ENCODE results near the gene RAD18. TPM values are rescaled to one million over a fixed set of nuclear protein-coding genes. Genes with fewer than 3 reads are reported as not detected.

RAD18 gene
- total RNA-seq, 4 donors from 2014 or later = 5.3 to 17.6 (median 11.6) TPM

- DNase-seq = no peak
- no peaks in the 10 kb centered on the region for H3K4me1 ChIP-seq
- H3K4me3 ChIP-seq = no peak overlapping the region
- no peaks in the 10 kb centered on the region for H3K27me3 ChIP-seq
- no peaks in the 10 kb centered on the region for H3K9me3 ChIP-seq
- TF ChIP-seq, protein P1, sequence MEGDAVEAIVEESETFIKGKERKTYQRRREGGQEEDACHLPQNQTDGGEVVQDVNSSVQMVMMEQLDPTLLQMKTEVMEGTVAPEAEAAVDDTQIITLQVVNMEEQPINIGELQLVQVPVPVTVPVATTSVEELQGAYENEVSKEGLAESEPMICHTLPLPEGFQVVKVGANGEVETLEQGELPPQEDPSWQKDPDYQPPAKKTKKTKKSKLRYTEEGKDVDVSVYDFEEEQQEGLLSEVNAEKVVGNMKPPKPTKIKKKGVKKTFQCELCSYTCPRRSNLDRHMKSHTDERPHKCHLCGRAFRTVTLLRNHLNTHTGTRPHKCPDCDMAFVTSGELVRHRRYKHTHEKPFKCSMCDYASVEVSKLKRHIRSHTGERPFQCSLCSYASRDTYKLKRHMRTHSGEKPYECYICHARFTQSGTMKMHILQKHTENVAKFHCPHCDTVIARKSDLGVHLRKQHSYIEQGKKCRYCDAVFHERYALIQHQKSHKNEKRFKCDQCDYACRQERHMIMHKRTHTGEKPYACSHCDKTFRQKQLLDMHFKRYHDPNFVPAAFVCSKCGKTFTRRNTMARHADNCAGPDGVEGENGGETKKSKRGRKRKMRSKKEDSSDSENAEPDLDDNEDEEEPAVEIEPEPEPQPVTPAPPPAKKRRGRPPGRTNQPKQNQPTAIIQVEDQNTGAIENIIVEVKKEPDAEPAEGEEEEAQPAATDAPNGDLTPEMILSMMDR (IDR thresholded peaks at IDR 0.05) = no peak
- no peak for TF ChIP-seq POLR2A (IDR thresholded peaks at IDR 0.05)
- no peak overlapping the region for H3K27ac ChIP-seq
- H3K36me3 ChIP-seq = no peaks in the 10 kb centered on the region
- intact Hi-C loops (cut with DNase I; ENCODE audit: low total_unique reads) = no loop called here
Measured at GRCh38 chr3:8835385-8835784, 127.9 kb downstream of the RAD18 start.

DNA sequence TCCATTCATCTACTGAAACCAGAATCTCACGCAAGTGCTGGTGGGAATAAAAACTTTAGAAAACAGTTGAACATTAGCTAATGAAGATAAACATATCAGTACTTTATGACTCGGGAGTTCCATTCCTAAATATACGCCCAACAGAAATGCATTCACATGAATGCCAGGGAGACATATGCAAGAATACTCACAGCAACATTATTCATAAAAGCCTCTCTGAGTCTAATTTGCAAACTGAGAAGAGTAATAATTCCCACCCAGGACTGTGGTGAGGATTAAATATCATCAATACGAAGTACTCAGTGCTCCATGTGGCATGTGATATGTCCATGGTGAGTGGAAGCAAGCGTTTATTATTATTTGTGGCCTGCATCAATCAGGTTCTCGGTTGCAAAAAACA, 128.3 kb downstream of the RAD18 start:
- H3K9me3 ChIP-seq = no peaks in the 10 kb centered on the region
- intact Hi-C loops (cut with DNase I; ENCODE audit: low total_unique reads) = no loop called here
- no peaks in the 10 kb centered on the region for H3K27me3 ChIP-seq
- no peak for DNase-seq
- H3K27ac ChIP-seq = no peak overlapping the region
- TF ChIP-seq, protein P1 (IDR thresholded peaks at IDR 0.05) = no peak
- no peak for TF ChIP-seq POLR2A (IDR thresholded peaks at IDR 0.05)
- no peak overlapping the region for H3K4me3 ChIP-seq
- no peaks in the 10 kb centered on the region for H3K4me1 ChIP-seq
- no peaks in the 10 kb centered on the region for H3K36me3 ChIP-seq

- Histone ChIP-seq H3K9me3 (no peaks in the 10 kb centered on the region), H3K4me3 (no peak overlapping the region), H3K36me3 (no peaks in the 10 kb centered on the region), H3K27me3 (no peaks in the 10 kb centered on the region), H3K27ac (no peak overlapping the region), H3K4me1 (no peaks in the 10 kb centered on the region)
- DNase-seq = no peak
- intact Hi-C loops (cut with DNase I; ENCODE audit: low total_unique reads) = no loop called here
- no peak for TF ChIP-seq POLR2A (IDR thresholded peaks at IDR 0.05)
- TF ChIP-seq, protein P1 (IDR thresholded peaks at IDR 0.05) = no peak
Measured at GRCh38 chr3:8827641-8828040, 135.6 kb downstream of the RAD18 start.

Small RNAs within 50 kb of the gene (small RNA-seq; reads per million reads assigned to genes)
- not detected for gene RF00416

Other genes starting within 250 kb of the RAD18 start
- not detected for gene CAV3, start 229.7 kb downstream of the RAD18 start, total RNA-seq
- 1 to 10 TPM in 2 of 4 donors, under 1 TPM in 1, not detected in 1; 0.27 to 4.4 (median 1.5) TPM for gene OXTR, start 193.9 kb downstream of the RAD18 start, total RNA-seq